ENCODE data around the gene MAP3K5.
"Not testable (repeated sequence)": the region's sequence is repeated elsewhere in the genome, so short reads cannot be mapped to it uniquely, and the experiment has no call there.

DNA sequence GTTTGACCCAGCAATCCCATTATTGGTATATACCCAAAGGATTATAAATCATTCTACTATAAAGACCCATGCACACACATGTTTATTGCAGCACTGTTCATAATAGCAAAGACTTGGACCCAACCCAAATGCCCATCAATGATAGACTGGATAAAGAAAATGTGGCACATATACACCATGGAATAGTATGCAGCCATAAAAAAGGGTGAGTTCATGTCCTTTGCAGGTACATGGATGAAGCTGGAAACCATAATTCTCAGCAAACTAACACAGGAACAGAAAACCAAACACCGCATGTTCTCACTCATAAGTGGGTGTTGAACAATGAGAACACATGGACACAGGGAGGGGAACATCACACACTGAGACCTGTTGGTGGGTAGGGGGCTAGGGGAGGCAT, 104.4 kb downstream of the MAP3K5 start:
- TF ChIP-seq, protein P1, sequence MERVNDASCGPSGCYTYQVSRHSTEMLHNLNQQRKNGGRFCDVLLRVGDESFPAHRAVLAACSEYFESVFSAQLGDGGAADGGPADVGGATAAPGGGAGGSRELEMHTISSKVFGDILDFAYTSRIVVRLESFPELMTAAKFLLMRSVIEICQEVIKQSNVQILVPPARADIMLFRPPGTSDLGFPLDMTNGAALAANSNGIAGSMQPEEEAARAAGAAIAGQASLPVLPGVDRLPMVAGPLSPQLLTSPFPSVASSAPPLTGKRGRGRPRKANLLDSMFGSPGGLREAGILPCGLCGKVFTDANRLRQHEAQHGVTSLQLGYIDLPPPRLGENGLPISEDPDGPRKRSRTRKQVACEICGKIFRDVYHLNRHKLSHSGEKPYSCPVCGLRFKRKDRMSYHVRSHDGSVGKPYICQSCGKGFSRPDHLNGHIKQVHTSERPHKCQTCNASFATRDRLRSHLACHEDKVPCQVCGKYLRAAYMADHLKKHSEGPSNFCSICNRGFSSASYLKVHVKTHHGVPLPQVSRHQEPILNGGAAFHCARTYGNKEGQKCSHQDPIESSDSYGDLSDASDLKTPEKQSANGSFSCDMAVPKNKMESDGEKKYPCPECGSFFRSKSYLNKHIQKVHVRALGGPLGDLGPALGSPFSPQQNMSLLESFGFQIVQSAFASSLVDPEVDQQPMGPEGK (CRISPR knock-in tag; IDR thresholded peaks at IDR 0.05; ENCODE audit: borderline replicate concordance): not testable (repeated sequence)
- not testable (repeated sequence) for TF ChIP-seq TOX (CRISPR knock-in tag; IDR thresholded peaks at IDR 0.05; ENCODE audit: borderline replicate concordance); CSDC2 (CRISPR knock-in tag; IDR thresholded peaks at IDR 0.05); ZFP30 (CRISPR knock-in tag; IDR thresholded peaks at IDR 0.05); ZFP3 (CRISPR knock-in tag; IDR thresholded peaks at IDR 0.05); PPARA (CRISPR knock-in tag; IDR thresholded peaks at IDR 0.05; ENCODE audit: borderline replicate concordance); RARB (CRISPR knock-in tag; IDR thresholded peaks at IDR 0.05); BACH2 (CRISPR knock-in tag; IDR thresholded peaks at IDR 0.05; ENCODE audit: borderline replicate concordance); ISL1 (CRISPR knock-in tag; IDR thresholded peaks at IDR 0.05); ZNF8 (CRISPR knock-in tag; IDR thresholded peaks at IDR 0.05)
- TF ChIP-seq, protein P2, sequence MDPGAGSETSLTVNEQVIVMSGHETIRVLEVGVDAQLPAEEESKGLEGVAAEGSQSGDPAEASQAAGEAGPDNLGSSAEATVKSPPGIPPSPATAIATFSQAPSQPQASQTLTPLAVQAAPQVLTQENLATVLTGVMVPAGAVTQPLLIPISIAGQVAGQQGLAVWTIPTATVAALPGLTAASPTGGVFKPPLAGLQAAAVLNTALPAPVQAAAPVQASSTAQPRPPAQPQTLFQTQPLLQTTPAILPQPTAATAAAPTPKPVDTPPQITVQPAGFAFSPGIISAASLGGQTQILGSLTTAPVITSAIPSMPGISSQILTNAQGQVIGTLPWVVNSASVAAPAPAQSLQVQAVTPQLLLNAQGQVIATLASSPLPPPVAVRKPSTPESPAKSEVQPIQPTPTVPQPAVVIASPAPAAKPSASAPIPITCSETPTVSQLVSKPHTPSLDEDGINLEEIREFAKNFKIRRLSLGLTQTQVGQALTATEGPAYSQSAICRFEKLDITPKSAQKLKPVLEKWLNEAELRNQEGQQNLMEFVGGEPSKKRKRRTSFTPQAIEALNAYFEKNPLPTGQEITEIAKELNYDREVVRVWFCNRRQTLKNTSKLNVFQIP (CRISPR knock-in tag; IDR thresholded peaks at IDR 0.05; ENCODE audit: borderline replicate concordance, low read depth): not testable (repeated sequence)
- TF ChIP-seq, protein P3, sequence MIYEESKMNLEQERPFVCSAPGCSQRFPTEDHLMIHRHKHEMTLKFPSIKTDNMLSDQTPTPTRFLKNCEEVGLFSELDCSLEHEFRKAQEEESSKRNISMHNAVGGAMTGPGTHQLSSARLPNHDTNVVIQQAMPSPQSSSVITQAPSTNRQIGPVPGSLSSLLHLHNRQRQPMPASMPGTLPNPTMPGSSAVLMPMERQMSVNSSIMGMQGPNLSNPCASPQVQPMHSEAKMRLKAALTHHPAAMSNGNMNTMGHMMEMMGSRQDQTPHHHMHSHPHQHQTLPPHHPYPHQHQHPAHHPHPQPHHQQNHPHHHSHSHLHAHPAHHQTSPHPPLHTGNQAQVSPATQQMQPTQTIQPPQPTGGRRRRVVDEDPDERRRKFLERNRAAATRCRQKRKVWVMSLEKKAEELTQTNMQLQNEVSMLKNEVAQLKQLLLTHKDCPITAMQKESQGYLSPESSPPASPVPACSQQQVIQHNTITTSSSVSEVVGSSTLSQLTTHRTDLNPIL (CRISPR knock-in tag; IDR thresholded peaks at IDR 0.05; ENCODE audit: low read depth): not testable (repeated sequence)
